ENCODE results near the gene HUNK.

- TF ChIP-seq CTCF (IDR thresholded peaks at IDR 0.05; ENCODE audit: low read length) (no peak), EZH2 (optimal IDR thresholded peaks at IDR 0.05; ENCODE audit: low read depth, low read length) (no peak), EZH2phosphoT487 (IDR thresholded peaks at IDR 0.05; ENCODE audit: low read length) (no peak)
Measured at GRCh38 chr21:31888936-31889371, 16.1 kb downstream of the HUNK start.

Data from MM.1S (cell line).